ENCODE data around the gene TEAD4.

Gene TEAD4

GRCh38 chr12:3004655-3005565 lies 45.7 kb downstream of the TEAD4 start:
- Histone ChIP-seq H3K36me3 (no peaks in the 10 kb centered on the region), H3K9me3 (no peaks in the 10 kb centered on the region), H3K27me3 (no peaks in the 10 kb centered on the region), H3K4me1 (no peaks in the 10 kb centered on the region; the same call in 1 of the 2 replicates), H3K4me3 (ENCODE audit: low read depth, low read length) (no peak overlapping the region)
- DNase-seq: peak; percentile 38
- TF ChIP-seq, protein P1, sequence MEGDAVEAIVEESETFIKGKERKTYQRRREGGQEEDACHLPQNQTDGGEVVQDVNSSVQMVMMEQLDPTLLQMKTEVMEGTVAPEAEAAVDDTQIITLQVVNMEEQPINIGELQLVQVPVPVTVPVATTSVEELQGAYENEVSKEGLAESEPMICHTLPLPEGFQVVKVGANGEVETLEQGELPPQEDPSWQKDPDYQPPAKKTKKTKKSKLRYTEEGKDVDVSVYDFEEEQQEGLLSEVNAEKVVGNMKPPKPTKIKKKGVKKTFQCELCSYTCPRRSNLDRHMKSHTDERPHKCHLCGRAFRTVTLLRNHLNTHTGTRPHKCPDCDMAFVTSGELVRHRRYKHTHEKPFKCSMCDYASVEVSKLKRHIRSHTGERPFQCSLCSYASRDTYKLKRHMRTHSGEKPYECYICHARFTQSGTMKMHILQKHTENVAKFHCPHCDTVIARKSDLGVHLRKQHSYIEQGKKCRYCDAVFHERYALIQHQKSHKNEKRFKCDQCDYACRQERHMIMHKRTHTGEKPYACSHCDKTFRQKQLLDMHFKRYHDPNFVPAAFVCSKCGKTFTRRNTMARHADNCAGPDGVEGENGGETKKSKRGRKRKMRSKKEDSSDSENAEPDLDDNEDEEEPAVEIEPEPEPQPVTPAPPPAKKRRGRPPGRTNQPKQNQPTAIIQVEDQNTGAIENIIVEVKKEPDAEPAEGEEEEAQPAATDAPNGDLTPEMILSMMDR (IDR thresholded peaks at IDR 0.05; ENCODE audit: low read depth, low read length): peak; percentile 68

- no peak for DNase-seq
- H3K4me3 ChIP-seq (ENCODE audit: low read depth, low read length): no peak overlapping the region
- TF ChIP-seq, protein P1 (IDR thresholded peaks at IDR 0.05; ENCODE audit: low read depth, low read length): no peak
- no peaks in the 10 kb centered on the region; the same call in 1 of the 2 replicates for H3K4me1 ChIP-seq
- H3K27me3 ChIP-seq: no peaks in the 10 kb centered on the region
- no peaks in the 10 kb centered on the region for H3K9me3 ChIP-seq
- H3K36me3 ChIP-seq: no peaks in the 10 kb centered on the region
Observed at GRCh38 chr12:3005736-3006135, 46.5 kb downstream of the TEAD4 start.

- TF ChIP-seq, protein P1 (IDR thresholded peaks at IDR 0.05; ENCODE audit: low read depth, low read length): no peak
- no peaks in the 10 kb centered on the region for H3K36me3 ChIP-seq
Observed at GRCh38 chr12:3009780-3010179, 50.6 kb downstream of the TEAD4 start.

DNA sequence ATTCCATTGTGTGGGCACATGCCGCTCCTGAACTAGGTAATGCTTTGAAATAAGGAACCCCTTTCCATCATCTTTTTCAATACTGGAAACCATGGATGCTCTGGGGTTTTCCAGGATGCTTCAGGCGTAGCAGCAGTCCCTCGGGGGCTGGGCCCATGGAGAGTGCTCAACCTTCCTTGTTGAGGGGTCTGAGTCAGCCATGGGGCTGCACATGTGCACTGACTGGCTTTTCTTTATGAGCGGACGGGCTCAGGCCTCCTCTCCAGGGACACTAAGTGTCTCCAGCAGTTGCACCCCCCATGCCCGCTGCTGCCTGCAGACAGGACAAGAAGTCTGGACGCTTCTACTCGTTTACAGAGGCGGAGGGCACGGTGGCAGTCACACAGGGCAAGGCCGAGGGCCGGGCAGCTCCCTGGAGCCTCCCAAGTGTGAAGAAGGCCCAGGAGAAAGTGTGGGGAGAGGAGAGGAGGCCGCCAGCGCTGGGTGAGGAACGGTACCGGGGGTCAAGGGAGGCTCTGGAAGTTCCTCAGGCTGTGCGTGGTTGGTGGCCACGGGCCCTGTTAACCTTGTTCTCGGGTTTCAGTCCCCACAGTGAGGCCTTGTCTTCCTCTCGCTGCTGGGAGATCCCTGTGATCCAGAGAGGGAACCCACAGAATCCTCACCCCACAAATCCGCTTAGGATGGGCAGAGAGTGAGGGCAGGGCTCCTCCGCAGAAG lies 51.2 kb downstream of the TEAD4 start:
- no peaks in the 10 kb centered on the region for H3K36me3 ChIP-seq
- H3K4me3 ChIP-seq (ENCODE audit: low read depth, low read length): no peak overlapping the region
- no peaks in the 10 kb centered on the region for H3K27me3 ChIP-seq
- H3K9me3 ChIP-seq: no peaks in the 10 kb centered on the region
- TF ChIP-seq, protein P1 (IDR thresholded peaks at IDR 0.05; ENCODE audit: low read depth, low read length): no peak
- no peaks in the 10 kb centered on the region; the same call in 1 of the 2 replicates for H3K4me1 ChIP-seq
- DNase-seq: no peak

More at GRCh38 chr12:3009780-3010179, 50.6 kb downstream of the TEAD4 start:
- Histone ChIP-seq H3K9me3 (no peaks in the 10 kb centered on the region), H3K27me3 (no peaks in the 10 kb centered on the region), H3K4me1 (no peaks in the 10 kb centered on the region; the same call in 1 of the 2 replicates), H3K4me3 (ENCODE audit: low read depth, low read length) (no peak overlapping the region)
- DNase-seq: no peak

DNA sequence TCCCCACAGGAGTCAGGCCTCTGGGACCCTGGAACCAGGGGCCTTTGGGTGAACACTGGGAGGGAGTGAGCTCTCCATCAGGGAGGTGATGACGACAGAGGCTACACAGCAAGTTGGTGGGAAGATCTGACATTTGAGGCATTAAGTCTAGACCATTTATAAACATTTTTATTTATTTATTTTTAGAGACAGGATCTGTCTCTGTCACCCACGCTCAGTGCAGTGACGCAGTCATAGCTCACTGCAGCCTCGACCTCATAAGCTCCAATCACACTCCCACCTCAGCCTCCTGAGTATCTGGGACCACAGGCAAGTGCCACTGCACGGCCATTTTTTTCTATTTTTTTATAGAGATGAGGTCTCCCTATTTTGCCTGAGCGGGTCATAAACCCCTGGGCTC lies 53.6 kb downstream of the TEAD4 start:
- Histone ChIP-seq H3K36me3 (no peaks in the 10 kb centered on the region), H3K9me3 (no peaks in the 10 kb centered on the region), H3K4me3 (ENCODE audit: low read depth, low read length) (no peak overlapping the region), H3K4me1 (no peaks in the 10 kb centered on the region), H3K27me3 (no peaks in the 10 kb centered on the region)
- TF ChIP-seq, protein P1 (IDR thresholded peaks at IDR 0.05; ENCODE audit: low read depth, low read length): no peak
- no peak for DNase-seq
